MM.1S (cell line): ENCODE measurements around the gene PPP1R12B.
"Not testable (repeated sequence)": the region's sequence is repeated elsewhere in the genome, so short reads cannot be mapped to it uniquely, and the experiment has no call there.

Experiments used
- DNase-seq: peaks from one replicate; pipeline ENCODE4 v3.0.0-alpha.2; 2015
- H2AFZ ChIP-seq: fragments of 300-600 bp; sonication (generic); 2 replicates; pipeline ENCODE4 v1.6.0; 2016; ENCODE audit warnings: antibody characterized with exemption, low read length
- H3F3A ChIP-seq: fragments of 300-600 bp; sonication (generic); 2 replicates; pipeline ENCODE4 v1.6.1; 2016; ENCODE audit warnings: mild to moderate bottlenecking, antibody characterized with exemption, low read length, moderate library complexity, mixed read lengths; ENCODE audit not compliant: insufficient read depth
- H3K27ac ChIP-seq: fragments of 300-600 bp; sonication (generic); 2 replicates; pipeline ENCODE4 v1.5.1; 2016; ENCODE audit warnings: mild to moderate bottlenecking, low read length
- H3K27me3 ChIP-seq: fragments of 300-600 bp; sonication (generic); replicated peaks from 2 replicates; pipeline ENCODE4 v1.6.0; 2016; ENCODE audit warnings: low read length; ENCODE audit not compliant: insufficient read depth
- H3K36me3 ChIP-seq: fragments of 300-600 bp; sonication (generic); replicated peaks from 2 replicates; pipeline ENCODE4 v1.6.1; 2016; ENCODE audit warnings: mild to moderate bottlenecking, low read length, mixed read lengths; ENCODE audit not compliant: insufficient read depth
- H3K4me1 ChIP-seq: fragments of 300-600 bp; sonication (generic); 2 replicates; pipeline ENCODE4 v1.6.1; 2016; ENCODE audit warnings: low read length, mixed read lengths
- H3K4me2 ChIP-seq: fragments of 300-600 bp; sonication (generic); 2 replicates; pipeline ENCODE4 v1.6.0; 2016; ENCODE audit warnings: low read depth, low read length
- H3K4me3 ChIP-seq: fragments of 300-600 bp; sonication (generic); 2 replicates; pipeline ENCODE4 v1.5.1; 2016; ENCODE audit warnings: low read length, mixed read lengths
- H3K79me2 ChIP-seq: fragments of 300-600 bp; sonication (generic); 2 replicates; pipeline ENCODE4 v1.6.1; 2016; ENCODE audit warnings: mixed run types, low read length, mixed read lengths
- H3K9ac ChIP-seq: fragments of 300-600 bp; sonication (generic); 2 replicates; pipeline ENCODE4 v1.6.1; 2016; ENCODE audit warnings: low read length, mixed read lengths
- H3K9me2 ChIP-seq: fragments of 300-600 bp; sonication (generic); replicated peaks from 2 replicates; pipeline ENCODE4 v1.6.1; 2016; ENCODE audit warnings: mild to moderate bottlenecking, low read length, mixed read lengths; ENCODE audit not compliant: insufficient read depth
- H3K9me3 ChIP-seq: fragments of 300-600 bp; sonication (generic); replicated peaks from 2 replicates; pipeline ENCODE4 v1.6.1; 2016; ENCODE audit warnings: mild to moderate bottlenecking, low read length, mixed read lengths; ENCODE audit not compliant: insufficient read depth
- H4K20me1 ChIP-seq: fragments of 300-600 bp; sonication (generic); 2 replicates; pipeline ENCODE4 v1.6.1; 2016; ENCODE audit warnings: mild to moderate bottlenecking, low read length, moderate library complexity, mixed read lengths; ENCODE audit not compliant: insufficient read depth
- CTCF ChIP-seq: fragments of 300-600 bp; sonication (generic); IDR thresholded peaks from 2 replicates; pipeline ENCODE4 v1.5.1; 2016; ENCODE audit warnings: antibody characterized with exemption, low read length, mixed read lengths
- EZH2 ChIP-seq: fragments of 300-600 bp; sonication (generic); optimal IDR thresholded peaks from 2 replicates; pipeline ENCODE3; 2017; ENCODE audit warnings: low read depth, mild to moderate bottlenecking, antibody characterized with exemption, low read length, mixed read lengths
- EZH2phosphoT487 ChIP-seq: fragments of 300-600 bp; sonication (generic); IDR thresholded peaks from 2 replicates; pipeline ENCODE4 v1.6.1; 2018; ENCODE audit warnings: antibody characterized with exemption, low read length

The PPP1R12B gene

GRCh38 chr1:202498542-202498941 is 150.0 kb downstream of the PPP1R12B start:
- H3F3A ChIP-seq: no peaks in the 10 kb centered on the region
- DNase-seq: no peak
- H3K4me2 ChIP-seq: no peak overlapping the region
- H3K27me3 ChIP-seq: no peaks in the 10 kb centered on the region
- TF ChIP-seq EZH2 (no peak), EZH2phosphoT487 (no peak), CTCF (no peak)
- no peaks in the 10 kb centered on the region for H4K20me1 ChIP-seq
- no peak overlapping the region for H3K4me3 ChIP-seq
- H3K9ac ChIP-seq: no peak overlapping the region
- no peaks in the 10 kb centered on the region for H3K79me2 ChIP-seq
- H3K27ac ChIP-seq: no peak overlapping the region
- H3K4me1 ChIP-seq: no peaks in the 10 kb centered on the region
- no peaks in the 10 kb centered on the region for H3K36me3 ChIP-seq
- no peak overlapping the region for H2AFZ ChIP-seq
- H3K9me2 ChIP-seq: no peaks in the 10 kb centered on the region
- no peaks in the 10 kb centered on the region for H3K9me3 ChIP-seq

DNA sequence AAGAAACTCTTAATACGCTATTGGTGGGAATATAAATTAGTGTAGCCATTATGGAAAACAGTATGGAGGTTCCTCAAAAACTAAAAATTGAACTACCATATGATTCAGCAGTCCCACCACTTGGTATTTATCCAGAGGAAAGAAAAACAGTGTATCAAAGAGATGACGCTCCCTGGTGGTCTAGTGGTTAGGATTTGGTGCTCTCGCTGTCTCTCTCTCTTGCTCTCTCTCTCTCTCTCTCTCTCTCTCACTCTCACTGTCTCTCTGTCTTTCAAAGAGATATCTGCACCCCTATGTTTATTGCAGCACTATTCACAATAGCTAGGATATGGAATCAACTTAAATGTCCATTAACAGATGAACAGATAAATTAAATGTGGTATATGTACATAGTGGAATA is 151.5 kb downstream of the PPP1R12B start:
- H3K36me3 ChIP-seq, H3K4me2 ChIP-seq, H3K4me3 ChIP-seq, DNase-seq, H4K20me1 ChIP-seq, H3K79me2 ChIP-seq, H3F3A ChIP-seq, H3K9me2 ChIP-seq, H3K27me3 ChIP-seq, H3K9ac ChIP-seq, H3K9me3 ChIP-seq, H3K4me1 ChIP-seq, H3K27ac ChIP-seq, H2AFZ ChIP-seq: not testable (repeated sequence)

DNA sequence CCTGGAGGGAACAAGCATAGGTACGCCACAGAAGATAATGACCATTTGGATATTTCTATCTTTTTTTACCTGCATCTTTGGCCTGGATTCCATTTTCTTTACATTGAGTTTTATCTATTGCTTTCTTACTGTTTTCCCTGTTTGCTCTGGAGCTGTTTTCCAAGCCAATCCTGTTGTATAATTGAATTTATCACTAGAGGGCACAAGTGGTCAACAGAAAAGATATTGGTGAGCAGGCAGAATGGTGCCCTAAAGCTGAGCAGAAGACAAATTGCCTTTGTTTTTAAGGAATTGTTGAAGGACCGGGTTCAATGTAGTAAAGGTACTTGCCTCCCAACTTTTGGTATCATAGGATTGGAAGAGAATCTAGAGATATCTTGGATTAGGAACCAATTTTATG is 152.8 kb downstream of the PPP1R12B start:
- no peaks in the 10 kb centered on the region for H3K9me2 ChIP-seq
- H4K20me1 ChIP-seq: no peaks in the 10 kb centered on the region
- DNase-seq: peak; percentile 39
- no peak overlapping the region for H3K27ac ChIP-seq
- H3K27me3 ChIP-seq: no peaks in the 10 kb centered on the region
- no peak overlapping the region for H3K4me3 ChIP-seq
- no peaks in the 10 kb centered on the region for H3F3A ChIP-seq
- H2AFZ ChIP-seq: no peak overlapping the region
- no peak for TF ChIP-seq EZH2
- peak; percentile 62 for TF ChIP-seq CTCF
- TF ChIP-seq EZH2phosphoT487: no peak
- no peak overlapping the region for H3K9ac ChIP-seq
- no peaks in the 10 kb centered on the region for H3K79me2 ChIP-seq
- H3K36me3 ChIP-seq: no peaks in the 10 kb centered on the region
- no peaks in the 10 kb centered on the region for H3K4me1 ChIP-seq
- H3K4me2 ChIP-seq: no peak overlapping the region
- no peaks in the 10 kb centered on the region for H3K9me3 ChIP-seq

DNA sequence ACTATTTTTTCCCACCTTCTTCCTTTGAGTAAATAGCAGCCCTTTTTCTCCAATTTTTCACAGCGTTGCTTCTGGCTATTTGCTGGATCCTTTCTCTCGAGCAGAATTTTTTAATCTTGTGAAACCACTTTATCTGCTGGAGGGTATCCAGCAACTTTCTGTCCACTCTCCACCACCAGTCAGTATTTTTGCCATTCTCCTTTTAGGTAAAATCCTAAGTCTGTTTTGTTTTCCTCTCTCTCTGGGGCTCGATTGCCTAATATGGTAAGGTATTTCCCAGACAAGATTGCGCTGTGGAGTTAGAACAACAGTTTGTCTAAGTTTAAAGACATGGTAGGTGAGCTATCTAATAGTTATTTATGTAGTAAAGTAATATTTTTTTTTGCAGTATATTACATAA is 156.9 kb downstream of the PPP1R12B start:
- no peak for DNase-seq
- H3K4me2 ChIP-seq: no peak overlapping the region
- no peak overlapping the region for H3K9ac ChIP-seq
- no peaks in the 10 kb centered on the region for H3K9me2 ChIP-seq
- H4K20me1 ChIP-seq: no peaks in the 10 kb centered on the region
- H3K4me1 ChIP-seq: no peaks in the 10 kb centered on the region
- H3K36me3 ChIP-seq: no peaks in the 10 kb centered on the region
- H3K27ac ChIP-seq: no peak overlapping the region
- H3K79me2 ChIP-seq: no peaks in the 10 kb centered on the region
- H3K9me3 ChIP-seq: no peaks in the 10 kb centered on the region
- H3K27me3 ChIP-seq: no peaks in the 10 kb centered on the region
- H3K4me3 ChIP-seq: no peak overlapping the region
- H3F3A ChIP-seq: no peaks in the 10 kb centered on the region
- TF ChIP-seq EZH2: no peak
- TF ChIP-seq CTCF: no peak
- no peak for TF ChIP-seq EZH2phosphoT487
- no peak overlapping the region for H2AFZ ChIP-seq

- H3K4me1 ChIP-seq, H3K9me3 ChIP-seq, H3K9me2 ChIP-seq, H3K36me3 ChIP-seq, H3K27me3 ChIP-seq, H3K4me3 ChIP-seq, DNase-seq, H2AFZ ChIP-seq, H3K4me2 ChIP-seq, H4K20me1 ChIP-seq, H3K27ac ChIP-seq, H3F3A ChIP-seq, H3K9ac ChIP-seq, H3K79me2 ChIP-seq: not testable (repeated sequence)
Measured at GRCh38 chr1:202505880-202506575, 157.5 kb downstream of the PPP1R12B start.

DNA sequence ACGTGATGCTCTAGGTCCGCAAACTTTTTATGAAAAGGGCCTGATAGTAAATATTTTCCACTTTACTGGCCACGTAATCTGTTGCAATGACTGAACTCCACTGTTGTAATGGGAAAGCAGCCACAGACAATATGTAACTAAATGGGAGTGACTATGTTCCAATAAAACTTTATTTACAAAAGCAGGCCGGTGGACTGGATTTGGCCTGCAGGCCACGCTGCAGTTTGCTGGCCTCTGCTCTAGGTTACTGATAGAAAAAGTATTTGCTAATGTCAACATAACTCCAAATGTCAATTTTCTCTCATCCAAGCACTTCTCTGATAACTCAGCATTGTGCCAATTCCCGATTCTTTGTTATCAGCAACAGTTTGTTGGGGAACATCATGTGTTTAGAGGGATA is 160.4 kb downstream of the PPP1R12B start:
- not testable (repeated sequence) for H3K27ac ChIP-seq, H3K79me2 ChIP-seq, H3K9me2 ChIP-seq, H3F3A ChIP-seq, H3K36me3 ChIP-seq, H4K20me1 ChIP-seq, H3K9ac ChIP-seq, H3K9me3 ChIP-seq, H3K4me3 ChIP-seq, H2AFZ ChIP-seq, DNase-seq, H3K27me3 ChIP-seq, H3K4me1 ChIP-seq, H3K4me2 ChIP-seq
